Gastrocnemius medialis (tissue), 4 donors: ENCODE results near the gene PLCD1.

Experiments used
- POLR2A ChIP-seq, 2 donors: fragments of 450-650 bp; IDR thresholded peaks; one replicate each; pipeline ENCODE4 v1.6.1; 2017; ENCODE audit warnings: antibody characterized with exemption in 2 of 2, mild to moderate bottlenecking in 2 of 2, moderate library complexity in 2 of 2
- TF ChIP-seq, protein P1 (sequence below), 5 experiments: fragments of 450-650 bp in 3 of 5; fragments of 200-600 bp in 2 of 5; sonication (generic) in 2 of 5; IDR thresholded peaks in 4 of 5; conservative IDR thresholded peaks in 1 of 5; 1 replicate in 4 of 5; 2 replicates in 1 of 5; pipeline ENCODE4 v1.5.1; 2016 to 2019; ENCODE audit warnings: antibody characterized with exemption in 5 of 5, mild to moderate bottlenecking in 3 of 5, moderate library complexity in 3 of 5

DNA sequence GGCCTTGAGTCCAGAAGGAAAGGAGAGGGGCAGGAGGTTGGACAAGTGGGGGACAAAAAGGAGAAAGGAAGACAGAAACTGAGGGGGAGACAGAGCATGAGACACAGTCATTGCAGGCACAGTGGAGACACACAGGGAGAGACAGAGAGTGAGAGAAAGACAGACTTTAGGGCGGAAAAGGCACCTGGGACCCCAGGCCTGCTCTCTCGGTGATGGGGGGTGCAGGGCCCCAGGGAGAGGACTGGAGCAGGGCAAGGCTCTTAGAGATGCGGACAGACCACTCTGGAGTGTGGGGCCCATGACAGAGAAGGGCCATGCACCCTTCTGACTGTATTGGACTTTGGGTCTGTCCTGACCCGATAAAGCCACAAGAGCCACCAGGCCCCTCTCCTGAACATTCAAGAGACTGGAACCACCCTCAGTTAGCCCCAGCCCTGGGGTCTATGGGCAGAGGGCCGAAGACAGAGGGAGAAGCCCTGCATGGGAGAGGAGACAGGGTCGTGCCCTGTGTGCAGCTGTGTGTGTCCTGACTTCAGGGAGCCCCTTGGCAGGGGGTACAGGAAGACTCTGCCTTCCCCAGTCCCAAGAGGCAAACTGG is 12.5 kb downstream of the PLCD1 start:
- TF ChIP-seq, protein P1, sequence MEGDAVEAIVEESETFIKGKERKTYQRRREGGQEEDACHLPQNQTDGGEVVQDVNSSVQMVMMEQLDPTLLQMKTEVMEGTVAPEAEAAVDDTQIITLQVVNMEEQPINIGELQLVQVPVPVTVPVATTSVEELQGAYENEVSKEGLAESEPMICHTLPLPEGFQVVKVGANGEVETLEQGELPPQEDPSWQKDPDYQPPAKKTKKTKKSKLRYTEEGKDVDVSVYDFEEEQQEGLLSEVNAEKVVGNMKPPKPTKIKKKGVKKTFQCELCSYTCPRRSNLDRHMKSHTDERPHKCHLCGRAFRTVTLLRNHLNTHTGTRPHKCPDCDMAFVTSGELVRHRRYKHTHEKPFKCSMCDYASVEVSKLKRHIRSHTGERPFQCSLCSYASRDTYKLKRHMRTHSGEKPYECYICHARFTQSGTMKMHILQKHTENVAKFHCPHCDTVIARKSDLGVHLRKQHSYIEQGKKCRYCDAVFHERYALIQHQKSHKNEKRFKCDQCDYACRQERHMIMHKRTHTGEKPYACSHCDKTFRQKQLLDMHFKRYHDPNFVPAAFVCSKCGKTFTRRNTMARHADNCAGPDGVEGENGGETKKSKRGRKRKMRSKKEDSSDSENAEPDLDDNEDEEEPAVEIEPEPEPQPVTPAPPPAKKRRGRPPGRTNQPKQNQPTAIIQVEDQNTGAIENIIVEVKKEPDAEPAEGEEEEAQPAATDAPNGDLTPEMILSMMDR (IDR thresholded peaks at IDR 0.05 in 4 of 5, conservative IDR thresholded peaks at IDR 0.05 in 1 of 5), result no peak
- no peak for TF ChIP-seq POLR2A (IDR thresholded peaks at IDR 0.05)
